Neural crest cell (in vitro differentiated cells): ENCODE results near the gene MYO1B. TPM values are rescaled to one million over a fixed set of nuclear protein-coding genes. Genes with fewer than 3 reads are reported as not detected.

Experiments
- DNase-seq: peaks from one replicate; pipeline ENCODE4 v3.0.0; 2021; ENCODE audit warnings: low read depth, mixed read lengths, low spot score
- H3K27ac Mint-ChIP-seq: one replicate; pipeline ENCODE4 v1.8.0; 2021; ENCODE audit warnings: mild to moderate bottlenecking, mixed read lengths; ENCODE audit not compliant: unreplicated experiment
- H3K27me3 Mint-ChIP-seq: 2 replicates; pipeline ENCODE4 v1.8.0; 2021; ENCODE audit warnings: low read depth, mild to moderate bottlenecking, mixed read lengths
- H3K36me3 Mint-ChIP-seq: 2 replicates; pipeline ENCODE4 v1.8.0; 2021; ENCODE audit warnings: low read depth, mild to moderate bottlenecking, mixed read lengths
- H3K4me1 Mint-ChIP-seq: 2 replicates; pipeline ENCODE4 v1.8.0; 2021; ENCODE audit warnings: mixed read lengths
- H3K4me3 Mint-ChIP-seq: one replicate; pipeline ENCODE4 v1.8.0; 2021; ENCODE audit warnings: mild to moderate bottlenecking, mixed read lengths
- H3K9me3 Mint-ChIP-seq: 2 replicates; pipeline ENCODE4 v1.8.0; 2021; ENCODE audit warnings: mixed read lengths
- CTCF ChIP-seq: fragments of 200-600 bp; sonication (generic); conservative IDR thresholded peaks from 2 replicates; pipeline ENCODE4 v1.5.0; 2021; ENCODE audit warnings: antibody characterized with exemption, mild to moderate bottlenecking
- long read RNA-seq: library from polyadenylated mRNA; unstranded; transcript quantifications from one replicate; pipeline ENCODE4 v2.0.0, GENCODE V29; 2020
- total RNA-seq: library from RNA; stranded (reverse); gene quantifications from 2 replicates; pipeline ENCODE4 v1.2.1, GENCODE V29; 2021

The MYO1B gene
- 107 and 116 TPM in 2 replicates for total RNA-seq
- long read RNA-seq, full-length matches to known transcripts, result 4 of 42 reads
- long read RNA-seq, partial matches to known transcripts, result 30 of 42 reads
- long read RNA-seq, other reads (novel, unspliced or antisense), result 8 of 42 reads

DNA sequence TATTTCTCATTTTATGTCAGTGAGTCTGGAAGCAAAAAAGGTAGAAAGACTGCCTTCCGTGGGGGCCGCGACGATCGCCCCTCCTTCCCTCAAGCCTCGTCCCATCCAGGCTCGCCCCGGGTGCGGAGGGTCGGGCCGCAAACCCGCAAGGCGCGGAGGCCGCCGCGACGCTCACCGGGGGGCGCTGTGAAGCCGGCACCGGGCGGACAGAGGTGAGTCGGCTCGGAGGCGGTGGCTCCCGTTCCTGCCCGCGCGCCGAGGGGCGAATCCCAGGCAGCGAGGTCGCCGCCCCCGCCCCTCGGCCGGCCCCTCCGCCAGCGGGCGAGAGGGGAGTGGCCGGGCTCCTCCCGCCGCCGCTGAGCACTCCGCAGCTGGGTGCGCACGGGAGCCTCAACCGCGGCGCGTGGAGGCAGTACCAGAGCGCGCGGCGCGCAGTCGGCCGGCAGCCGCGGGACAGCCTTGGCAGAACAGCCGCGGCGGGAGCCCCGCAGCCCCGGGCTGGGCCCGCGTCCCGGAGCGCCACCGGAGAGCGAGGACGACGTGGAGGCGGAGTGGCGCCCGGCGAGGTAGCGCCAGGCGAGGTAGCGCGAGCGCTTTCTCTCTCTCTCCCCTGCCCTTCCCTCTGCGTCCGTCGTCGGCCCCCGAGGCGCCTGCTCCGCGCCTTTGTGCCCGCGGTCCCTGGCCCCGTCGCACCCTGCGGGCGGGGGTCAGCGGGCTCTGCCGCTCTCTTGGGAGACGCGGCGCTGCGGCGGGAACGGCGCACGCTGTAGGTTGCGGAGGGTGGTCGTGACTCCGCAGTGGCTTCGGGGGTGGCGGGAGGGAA, at the start of gene MYO1B:
Gene MYO1B (plus strand): TSS at position 359 of the 823 bp plus-strand sequence. CDS start 31,492 bp downstream, outside the sequence.
- Mint-ChIP-seq H3K27ac (peak within 1 kb of the TSS; percentile 95), H3K9me3 (no peaks in the 10 kb centered on the region), H3K27me3 (no peaks in the 10 kb centered on the region), H3K4me1 (peaks cover 45% of the 10 kb centered on the region), H3K4me3 (peak within 1 kb of the TSS; percentile 99), H3K36me3 (peaks cover 5% of the 10 kb centered on the region)
- peak; percentile 58 for TF ChIP-seq CTCF
- peak; percentile 71 for DNase-seq

DNA sequence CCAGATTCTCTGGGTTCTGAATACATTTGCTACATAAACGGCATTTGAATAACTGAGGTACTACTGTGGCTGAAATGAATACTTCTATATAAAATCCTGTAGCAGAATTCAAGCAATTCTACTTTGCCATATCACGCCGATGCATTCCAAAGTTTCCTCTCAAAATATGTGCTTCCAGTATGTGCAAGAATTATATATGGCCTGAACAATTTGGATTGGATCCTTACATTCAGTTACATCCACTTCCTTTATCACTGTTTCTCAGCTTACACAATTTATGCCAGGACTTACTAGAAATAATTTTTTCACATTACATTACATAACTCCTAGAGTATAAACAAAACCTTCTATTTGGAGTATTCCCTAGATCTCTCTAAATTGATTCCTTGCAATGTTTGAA, 48.1 kb upstream of the MYO1B start:
- DNase-seq, result no peak
- no peak overlapping the region for H3K4me3 Mint-ChIP-seq
- H3K36me3 Mint-ChIP-seq, result no peaks in the 10 kb centered on the region
- no peaks in the 10 kb centered on the region for H3K9me3 Mint-ChIP-seq
- TF ChIP-seq CTCF, result no peak
- no peaks in the 10 kb centered on the region for H3K27me3 Mint-ChIP-seq
- no peak overlapping the region for H3K27ac Mint-ChIP-seq
- no peaks in the 10 kb centered on the region for H3K4me1 Mint-ChIP-seq

GRCh38 chr2:191198271-191198670, 46.9 kb upstream of the MYO1B start:
- H3K27ac Mint-ChIP-seq, result no peak overlapping the region
- no peaks in the 10 kb centered on the region for H3K9me3 Mint-ChIP-seq
- no peak for TF ChIP-seq CTCF
- no peaks in the 10 kb centered on the region for H3K36me3 Mint-ChIP-seq
- H3K4me3 Mint-ChIP-seq, result no peak overlapping the region
- H3K4me1 Mint-ChIP-seq, result no peaks in the 10 kb centered on the region
- no peaks in the 10 kb centered on the region for H3K27me3 Mint-ChIP-seq
- no peak for DNase-seq

- no peaks in the 10 kb centered on the region for H3K9me3 Mint-ChIP-seq
- no peak overlapping the region for H3K27ac Mint-ChIP-seq
- no peak overlapping the region for H3K4me3 Mint-ChIP-seq
- TF ChIP-seq CTCF, result no peak
- H3K36me3 Mint-ChIP-seq, result no peaks in the 10 kb centered on the region
- DNase-seq, result no peak
- no peaks in the 10 kb centered on the region for H3K4me1 Mint-ChIP-seq
- H3K27me3 Mint-ChIP-seq, result no peaks in the 10 kb centered on the region
Observed at GRCh38 chr2:191199929-191200512, 45.2 kb upstream of the MYO1B start.

- H3K9me3 Mint-ChIP-seq, result no peaks in the 10 kb centered on the region
- H3K36me3 Mint-ChIP-seq, result no peaks in the 10 kb centered on the region
- TF ChIP-seq CTCF, result no peak
- H3K4me1 Mint-ChIP-seq, result peaks cover 2% of the 10 kb centered on the region
- DNase-seq, result no peak
- no peak overlapping the region for H3K4me3 Mint-ChIP-seq
- no peak overlapping the region for H3K27ac Mint-ChIP-seq
- no peaks in the 10 kb centered on the region for H3K27me3 Mint-ChIP-seq
Observed at GRCh38 chr2:191200910-191201309, 44.3 kb upstream of the MYO1B start.
